ENCODE results near the gene ERP27.

The ERP27 gene

GRCh38 chr12:14896521-14897169 lies 41.7 kb downstream of the ERP27 start:
- DNase-seq: no peak

- no peak for DNase-seq
Observed at GRCh38 chr12:14893506-14894250, 44.7 kb downstream of the ERP27 start.

- no peak for DNase-seq
Observed at GRCh38 chr12:14892726-14893505, 45.4 kb downstream of the ERP27 start.

GRCh38 chr12:14890701-14891100 lies 47.6 kb downstream of the ERP27 start:
- no peak for DNase-seq

GRCh38 chr12:14886271-14886670 lies 52.1 kb downstream of the ERP27 start:
- DNase-seq: peak; percentile 77

GRCh38 chr12:14885718-14886221 lies 52.6 kb downstream of the ERP27 start, which contains the start of gene MGP:
TSS of gene MGP (minus strand) at chr12:14885854. CDS start at chr12:14885791, 63 bp downstream.
- peak; percentile 10 for DNase-seq

- peak; percentile 91 for DNase-seq
Observed at GRCh38 chr12:14884458-14884878, 53.9 kb downstream of the ERP27 start.

GRCh38 chr12:14883686-14884085 lies 54.7 kb downstream of the ERP27 start:
- DNase-seq: peak; percentile 38

- DNase-seq: no peak
Observed at GRCh38 chr12:14880890-14881453, 57.4 kb downstream of the ERP27 start.

- DNase-seq: no peak
Observed at GRCh38 chr12:14879222-14879933, 59.0 kb downstream of the ERP27 start.

GRCh38 chr12:14878488-14878887 lies 59.8 kb downstream of the ERP27 start:
- DNase-seq: no peak

- DNase-seq: no peak
Observed at GRCh38 chr12:14876833-14877232, 61.5 kb downstream of the ERP27 start.

GRCh38 chr12:14874882-14875281 lies 63.5 kb downstream of the ERP27 start:
- no peak for DNase-seq

GRCh38 chr12:14873440-14874185 lies 64.7 kb downstream of the ERP27 start:
- DNase-seq: no peak

GRCh38 chr12:14871886-14872285 lies 66.5 kb downstream of the ERP27 start:
- DNase-seq: no peak

GRCh38 chr12:14871247-14871646 lies 67.1 kb downstream of the ERP27 start:
- no peak for DNase-seq

- DNase-seq: no peak
Observed at GRCh38 chr12:14868916-14869506, 69.3 kb downstream of the ERP27 start.
